Measurements from ENCODE around the gene ZDHHC7.

ZDHHC7 gene

GRCh38 chr16:85027349-85027957 is 16.1 kb upstream of the ZDHHC7 start, which contains the start of gene KIAA0513:
KIAA0513 (plus strand) TSS chr16:85027795; CDS start chr16:85067072, 39,277 bp downstream.
- Histone ChIP-seq H3K4me3 (peak within 1 kb of the TSS; percentile 69 to 90 (median 78)), H3K27ac (peak within 1 kb of the TSS; percentile 76 to 96 (median 90))

- H3K27ac ChIP-seq, result peak overlapping the region in 17 of 21 experiments; percentile 77 to 96 (median 90)
- H3K4me3 ChIP-seq, result peak overlapping the region in 6 of 7 experiments; percentile 69 to 90 (median 77)
These were observed 15.4 kb upstream of the ZDHHC7 start for GRCh38 chr16:85026703-85027102.

- Histone ChIP-seq H3K27ac (peak overlapping the region in 2 of 21 experiments; percentile 96), H3K4me3 (no peak overlapping the region)
These were observed 14.7 kb upstream of the ZDHHC7 start for GRCh38 chr16:85025781-85026653.

- Histone ChIP-seq H3K4me3 (no peak overlapping the region), H3K27ac (no peak overlapping the region)
These were observed 8.4 kb upstream of the ZDHHC7 start for GRCh38 chr16:85019659-85020245.

GRCh38 chr16:85018529-85019236 is 7.3 kb upstream of the ZDHHC7 start:
- Histone ChIP-seq H3K27ac (no peak overlapping the region), H3K4me3 (no peak overlapping the region)

- H3K4me3 ChIP-seq, result no peak overlapping the region
- H3K27ac ChIP-seq, result no peak overlapping the region
These were observed 6.3 kb upstream of the ZDHHC7 start for GRCh38 chr16:85017633-85018032.

GRCh38 chr16:85017151-85017550 is 5.8 kb upstream of the ZDHHC7 start:
- H3K27ac ChIP-seq, result peak overlapping the region in 2 of 21 experiments; percentile 14 to 41
- no peak overlapping the region for H3K4me3 ChIP-seq

GRCh38 chr16:85015481-85016187 is 4.3 kb upstream of the ZDHHC7 start:
- H3K4me3 ChIP-seq, result no peak overlapping the region
- no peak overlapping the region for H3K27ac ChIP-seq

- H3K4me3 ChIP-seq, result no peak overlapping the region
- no peak overlapping the region for H3K27ac ChIP-seq
These were observed 3.0 kb upstream of the ZDHHC7 start for GRCh38 chr16:85014311-85014710.

- H3K27ac ChIP-seq, result peak overlapping the region; percentile 75 to 99 (median 97)
- peak overlapping the region; percentile 72 to 92 (median 86) for H3K4me3 ChIP-seq
These were observed 530 bp upstream of the ZDHHC7 start for GRCh38 chr16:85011846-85012284.

- H3K27ac ChIP-seq, result peak overlapping the region in 20 of 21 experiments; percentile 92 to 99 (median 97)
- peak overlapping the region; percentile 72 to 92 (median 86) for H3K4me3 ChIP-seq
These were observed 847 bp downstream of the ZDHHC7 start for GRCh38 chr16:85010446-85010930.

- H3K27ac ChIP-seq, result peak overlapping the region in 5 of 21 experiments; percentile 4 to 59 (median 37)
- H3K4me3 ChIP-seq, result no peak overlapping the region
These were observed 3.1 kb downstream of the ZDHHC7 start for GRCh38 chr16:85008271-85008670.

- no peak overlapping the region for H3K4me3 ChIP-seq
- H3K27ac ChIP-seq, result peak overlapping the region in 4 of 21 experiments; percentile 10 to 42 (median 32)
These were observed 3.7 kb downstream of the ZDHHC7 start for GRCh38 chr16:85007496-85008214.

GRCh38 chr16:85006639-85007038 is 4.7 kb downstream of the ZDHHC7 start:
- Histone ChIP-seq H3K4me3 (no peak overlapping the region), H3K27ac (peak overlapping the region in 1 of 21 experiments; percentile 19)

GRCh38 chr16:85005285-85006069 is 5.9 kb downstream of the ZDHHC7 start:
- no peak overlapping the region for H3K4me3 ChIP-seq

GRCh38 chr16:85004587-85005205 is 6.6 kb downstream of the ZDHHC7 start:
- Histone ChIP-seq H3K4me3 (no peak overlapping the region), H3K27ac (peak overlapping the region in 18 of 21 experiments; percentile 18 to 78 (median 61))

More at GRCh38 chr16:85005285-85006069, 5.9 kb downstream of the ZDHHC7 start:
- H3K27ac ChIP-seq, result peak overlapping the region in 14 of 21 experiments; percentile 9 to 78 (median 64)
